Calu3 (cell line): ENCODE measurements around the gene SIRPA. TPM values are rescaled to one million over a fixed set of nuclear protein-coding genes. Genes with fewer than 3 reads are reported as not detected.
A peak's percentile ranks its signal among the peaks of the same experiment; 100 is the strongest.

Experiments
- BruUV-seq: library from RNA; stranded (reverse); fragments of 400-500 nt; replicated peaks from 2 replicates; lab custom pipeline; 2021; lab: Mats Ljungman, UMichigan
- CTCF ChIA-PET: fragments of 300-600 bp; sonication (Branson Sonifier 250); formaldehyde crosslinking; loops from one replicate; lab custom pipeline; 2022; ENCODE audit warnings: antibody characterized with exemption; lab: Charles Lee
- DNase-seq: peaks from one replicate; pipeline ENCODE4 v3.0.0; 2022
- H3K27ac Mint-ChIP-seq: one replicate; pipeline ENCODE4 v1.8.0; 2022; ENCODE audit warnings: mixed read lengths; ENCODE audit not compliant: unreplicated experiment
- H3K27me3 Mint-ChIP-seq: one replicate; pipeline ENCODE4 v1.8.0; 2022; ENCODE audit warnings: mixed read lengths; ENCODE audit not compliant: unreplicated experiment
- H3K36me3 Mint-ChIP-seq: one replicate; pipeline ENCODE4 v1.8.0; 2022; ENCODE audit warnings: mild to moderate bottlenecking, moderate library complexity, mixed read lengths; ENCODE audit not compliant: insufficient read depth, unreplicated experiment
- H3K4me1 Mint-ChIP-seq: one replicate; pipeline ENCODE4 v1.8.0; 2022; ENCODE audit warnings: mild to moderate bottlenecking, low read depth, mixed read lengths; ENCODE audit not compliant: unreplicated experiment
- H3K4me3 Mint-ChIP-seq: one replicate; pipeline ENCODE4 v1.8.0; 2022; ENCODE audit warnings: mild to moderate bottlenecking, low read depth, moderate library complexity, mixed read lengths; ENCODE audit not compliant: unreplicated experiment
- H3K9me3 Mint-ChIP-seq: one replicate; pipeline ENCODE4 v1.8.0; 2022; ENCODE audit warnings: low read depth, mixed read lengths; ENCODE audit not compliant: unreplicated experiment
- intact Hi-C: fragments of 100-400 bp; cut with micrococcal nuclease; formaldehyde crosslinking; loops from one replicate; pipeline ENCODE4 v1.10.0; 2022; ENCODE audit not compliant: unreplicated experiment
- total RNA-seq: library from RNA; stranded (reverse); gene quantifications from 2 replicates; pipeline ENCODE4 v1.2.3, GENCODE V29; 2022
- TF ChIP-seq, protein P1 (sequence below): fragments of 200-600 bp; IDR thresholded peaks from one replicate; pipeline ENCODE4 v1.8.0; 2022; ENCODE audit warnings: antibody characterized with exemption; ENCODE audit not compliant: unreplicated experiment

Gene SIRPA
- total RNA-seq, 1 experiment from 2014 or later, result 24.0 TPM

DNA sequence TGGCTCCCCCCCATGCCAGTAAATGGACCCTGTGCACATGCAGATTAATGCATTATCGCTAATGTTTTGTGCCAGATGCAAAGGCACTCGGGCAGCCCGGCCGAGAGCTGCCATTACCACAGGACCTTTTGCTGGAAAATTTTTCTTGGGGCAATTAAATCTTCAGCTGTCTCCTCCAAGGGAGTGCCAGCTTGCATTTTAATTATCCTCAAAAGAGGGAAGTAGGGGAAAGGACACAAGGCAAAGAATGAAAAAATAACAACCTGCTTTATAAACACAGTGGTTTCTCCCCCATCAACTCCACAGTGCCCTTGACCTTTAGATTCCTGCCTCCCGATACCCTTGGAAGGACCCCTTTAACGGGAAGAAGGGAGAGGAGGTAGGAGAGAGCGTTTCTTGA lies 50.5 kb downstream of the SIRPA start:
- Mint-ChIP-seq H3K27me3 (no peaks in the 10 kb centered on the region), H3K27ac (no peak overlapping the region), H3K36me3 (no peaks in the 10 kb centered on the region), H3K4me1 (no peaks in the 10 kb centered on the region), H3K4me3 (no peak overlapping the region), H3K9me3 (no peaks in the 10 kb centered on the region)
- DNase-seq, result no peak
- TF ChIP-seq, protein P1, sequence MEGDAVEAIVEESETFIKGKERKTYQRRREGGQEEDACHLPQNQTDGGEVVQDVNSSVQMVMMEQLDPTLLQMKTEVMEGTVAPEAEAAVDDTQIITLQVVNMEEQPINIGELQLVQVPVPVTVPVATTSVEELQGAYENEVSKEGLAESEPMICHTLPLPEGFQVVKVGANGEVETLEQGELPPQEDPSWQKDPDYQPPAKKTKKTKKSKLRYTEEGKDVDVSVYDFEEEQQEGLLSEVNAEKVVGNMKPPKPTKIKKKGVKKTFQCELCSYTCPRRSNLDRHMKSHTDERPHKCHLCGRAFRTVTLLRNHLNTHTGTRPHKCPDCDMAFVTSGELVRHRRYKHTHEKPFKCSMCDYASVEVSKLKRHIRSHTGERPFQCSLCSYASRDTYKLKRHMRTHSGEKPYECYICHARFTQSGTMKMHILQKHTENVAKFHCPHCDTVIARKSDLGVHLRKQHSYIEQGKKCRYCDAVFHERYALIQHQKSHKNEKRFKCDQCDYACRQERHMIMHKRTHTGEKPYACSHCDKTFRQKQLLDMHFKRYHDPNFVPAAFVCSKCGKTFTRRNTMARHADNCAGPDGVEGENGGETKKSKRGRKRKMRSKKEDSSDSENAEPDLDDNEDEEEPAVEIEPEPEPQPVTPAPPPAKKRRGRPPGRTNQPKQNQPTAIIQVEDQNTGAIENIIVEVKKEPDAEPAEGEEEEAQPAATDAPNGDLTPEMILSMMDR, result no peak
- CTCF ChIA-PET, result no interaction called here
- no TSS peak for BruUV-seq
- intact Hi-C loops, result no loop called here

DNA sequence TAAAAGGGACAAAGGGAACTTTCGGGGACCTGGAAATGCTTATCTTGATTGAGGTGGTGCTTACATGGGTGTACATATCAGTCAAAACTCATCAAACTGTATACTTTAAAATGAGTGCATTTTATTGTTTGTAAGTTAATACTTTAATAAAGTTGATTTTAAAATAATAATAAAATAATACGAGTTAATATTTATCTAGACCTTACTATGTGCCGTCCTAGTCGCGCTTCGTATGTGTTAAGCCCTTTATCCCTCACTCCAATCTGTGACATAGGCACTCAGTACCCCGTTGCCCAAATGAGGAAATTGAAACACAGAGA lies 51.2 kb downstream of the SIRPA start:
- Mint-ChIP-seq H3K27ac (no peak overlapping the region), H3K4me1 (no peaks in the 10 kb centered on the region), H3K4me3 (peak overlapping the region; percentile 49), H3K27me3 (no peaks in the 10 kb centered on the region), H3K9me3 (no peaks in the 10 kb centered on the region), H3K36me3 (no peaks in the 10 kb centered on the region)
- CTCF ChIA-PET, result no interaction called here
- DNase-seq, result no peak
- TF ChIP-seq, protein P1, result no peak
- intact Hi-C loops, result no loop called here
- BruUV-seq, result no TSS peak

- intact Hi-C loops, result no loop called here
- Mint-ChIP-seq H3K36me3 (no peaks in the 10 kb centered on the region), H3K4me1 (no peaks in the 10 kb centered on the region), H3K27ac (no peak overlapping the region), H3K4me3 (peak overlapping the region; percentile 49), H3K27me3 (no peaks in the 10 kb centered on the region), H3K9me3 (no peaks in the 10 kb centered on the region)
- TF ChIP-seq, protein P1, result no peak
- DNase-seq, result no peak
- CTCF ChIA-PET, result no interaction called here
- no TSS peak for BruUV-seq
These were observed 51.7 kb downstream of the SIRPA start for GRCh38 chr20:1946762-1947534.

DNA sequence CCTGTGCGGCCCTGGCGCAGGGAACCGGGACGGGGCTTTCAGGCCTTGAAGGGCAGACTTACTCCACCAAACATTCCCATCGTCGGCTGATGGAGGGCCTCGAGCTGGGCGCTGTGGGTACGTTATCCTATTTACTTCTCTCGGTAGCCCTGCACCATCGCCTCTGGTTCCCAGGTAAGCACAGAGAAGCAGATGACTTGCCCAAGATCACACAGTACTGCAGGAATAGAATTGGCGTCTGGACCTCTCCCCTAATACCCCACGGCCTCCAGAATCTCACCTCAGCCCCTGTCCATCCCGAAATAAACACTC lies 52.3 kb downstream of the SIRPA start:
- BruUV-seq, result no TSS peak
- intact Hi-C loops, result no loop called here
- Mint-ChIP-seq H3K27ac (no peak overlapping the region), H3K9me3 (no peaks in the 10 kb centered on the region), H3K27me3 (no peaks in the 10 kb centered on the region), H3K4me3 (peak overlapping the region; percentile 49), H3K36me3 (no peaks in the 10 kb centered on the region), H3K4me1 (no peaks in the 10 kb centered on the region)
- CTCF ChIA-PET, result interaction anchor here (0.6 kb wide), 1 partner anchor 52 kb away, joined by 11 read pairs; no protein-coding TSS in a partner anchor
- DNase-seq, result no peak
- TF ChIP-seq, protein P1, result no peak
